GM23248 (cell line): ENCODE results near the gene VSTM5. TPM values are rescaled to one million over a fixed set of nuclear protein-coding genes. Genes with fewer than 3 reads are reported as not detected.

Experiments used
- DNase-seq: peaks from one replicate; pipeline ENCODE4 v3.0.0-alpha.2; 2015
- H2AFZ ChIP-seq: fragments of 200-600 bp; sonication (generic); 2 replicates; pipeline ENCODE4 v1.6.1; 2016; ENCODE audit warnings: antibody characterized with exemption
- H3F3A ChIP-seq: fragments of 200-600 bp; sonication (generic); 2 replicates; pipeline ENCODE4 v1.6.1; 2016; ENCODE audit warnings: mild to moderate bottlenecking, antibody characterized with exemption, mixed run types; ENCODE audit not compliant: insufficient read depth
- H3K27ac ChIP-seq: fragments of 200-600 bp; sonication (generic); 2 replicates; pipeline ENCODE4 v1.5.1; 2016; ENCODE audit warnings: mild to moderate bottlenecking
- H3K27me3 ChIP-seq: fragments of 200-600 bp; sonication (generic); replicated peaks from 2 replicates; pipeline ENCODE4 v1.6.1; 2016; ENCODE audit warnings: mild to moderate bottlenecking; ENCODE audit not compliant: insufficient read depth
- H3K36me3 ChIP-seq: fragments of 200-600 bp; sonication (generic); 2 replicates; pipeline ENCODE4 v1.6.1; 2016; ENCODE audit warnings: low read depth, mild to moderate bottlenecking
- H3K4me1 ChIP-seq: fragments of 200-600 bp; sonication (generic); 2 replicates; pipeline ENCODE4 v1.6.1; 2016; ENCODE audit warnings: mild to moderate bottlenecking; ENCODE audit not compliant: insufficient read depth
- H3K4me2 ChIP-seq: fragments of 200-600 bp; sonication (generic); one replicate; pipeline ENCODE4 v1.6.1; 2016; ENCODE audit warnings: mild to moderate bottlenecking; ENCODE audit not compliant: unreplicated experiment
- H3K4me3 ChIP-seq: fragments of 200-600 bp; sonication (generic); 2 replicates; pipeline ENCODE4 v1.5.1; 2016; ENCODE audit warnings: mild to moderate bottlenecking
- H3K79me2 ChIP-seq: fragments of 200-600 bp; sonication (generic); 2 replicates; pipeline ENCODE4 v1.6.1; 2016; ENCODE audit warnings: mild to moderate bottlenecking; ENCODE audit not compliant: insufficient read depth
- H3K9ac ChIP-seq: fragments of 200-600 bp; sonication (generic); 2 replicates; pipeline ENCODE4 v1.6.1; 2016; ENCODE audit warnings: mild to moderate bottlenecking
- H3K9me2 ChIP-seq: fragments of 200-600 bp; sonication (generic); 2 replicates; pipeline ENCODE4 v1.6.1; 2016; ENCODE audit warnings: mixed run types, mild to moderate bottlenecking, moderate library complexity; ENCODE audit not compliant: insufficient read depth
- H3K9me3 ChIP-seq: fragments of 200-600 bp; sonication (generic); one replicate; pipeline ENCODE4 v1.6.1; 2017; ENCODE audit warnings: low read depth
- H4K20me1 ChIP-seq: fragments of 200-600 bp; sonication (generic); 2 replicates; pipeline ENCODE4 v1.6.0; 2016; ENCODE audit not compliant: insufficient read depth
- EZH2 ChIP-seq: fragments of 200-600 bp; sonication (generic); IDR thresholded peaks from 2 replicates; pipeline ENCODE4 v1.6.1; 2018; ENCODE audit warnings: antibody characterized with exemption, mild to moderate bottlenecking; ENCODE audit not compliant: insufficient read depth, poor library complexity, severe bottlenecking
- EZH2phosphoT487 ChIP-seq: fragments of 200-600 bp; sonication (generic); IDR thresholded peaks from 2 replicates; pipeline ENCODE4 v1.6.1; 2018; ENCODE audit warnings: antibody characterized with exemption, moderate library complexity, mild to moderate bottlenecking, low read depth; ENCODE audit not compliant: insufficient read depth
- WGBS, 2 experiments: methylation state at CpG; one replicate each; pipeline ENCODE4 v1.1.6; 2015 to 2017; ENCODE audit warnings: low lambda C conversion rate in 2 of 2, low coverage in 1 of 2; ENCODE audit errors: missing lambda C conversion rate in 2 of 2; 5-methylcytosine and 5-hydroxymethylcytosine counted together
- in situ Hi-C: fragments of 300-500 bp; cut with MboI; formaldehyde crosslinking; loops from 2 replicates; pipeline ENCODE4 v1.15.0; 2020
- polyA plus RNA-seq: library from polyadenylated mRNA; unstranded; fragments of >200 nt; fragmentation: Nextera tagmentation; extraction: Ambion mirVana; gene quantifications from 2 replicates; pipeline ENCODE4 v1.2.1, GENCODE V29; 2016
- total RNA-seq: library from RNA; depleted of rRNA; stranded (reverse); fragments of >200 nt; shearing (Covaris generic); gene quantifications from 2 replicates; pipeline ENCODE4 v1.2.3, GENCODE V29; 2014

VSTM5 gene
- total and polyA plus RNA-seq, 2 experiments from 2014 or later: not detected

- Histone ChIP-seq H3F3A (no peaks in the 10 kb centered on the region), H3K79me2 (no peaks in the 10 kb centered on the region), H3K4me3 (no peak overlapping the region), H3K9me2 (no peaks in the 10 kb centered on the region), H3K4me2 (no peak overlapping the region), H3K4me1 (no peaks in the 10 kb centered on the region), H3K9me3 (no peaks in the 10 kb centered on the region), H3K27ac (no peak overlapping the region), H4K20me1 (no peaks in the 10 kb centered on the region), H3K36me3 (no peaks in the 10 kb centered on the region), H3K27me3 (no peaks in the 10 kb centered on the region), H3K9ac (no peak overlapping the region), H2AFZ (peak overlapping the region; percentile 39; the same call in 1 of the 2 replicates)
- TF ChIP-seq EZH2 (no peak), EZH2phosphoT487 (no peak)
- WGBS, 2 experiments: 19 to 27% methylated on average over 4 of the region's 4 CpGs
- in situ Hi-C loops: no loop called here
- DNase-seq: peak; percentile 11
Observed at GRCh38 chr11:93861808-93862207, 11.4 kb upstream of the VSTM5 start.

- in situ Hi-C loops: no loop called here
- no peaks in the 10 kb centered on the region for H3K36me3 ChIP-seq
- no peak overlapping the region for H3K4me2 ChIP-seq
- no peaks in the 10 kb centered on the region for H3K9me3 ChIP-seq
- no peaks in the 10 kb centered on the region for H3F3A ChIP-seq
- DNase-seq: peak; percentile 5
- no peaks in the 10 kb centered on the region for H3K4me1 ChIP-seq
- H3K79me2 ChIP-seq: no peaks in the 10 kb centered on the region
- TF ChIP-seq EZH2phosphoT487: no peak
- no peak overlapping the region for H3K9ac ChIP-seq
- H3K27me3 ChIP-seq: 0 out of 2 replicates have a peak, but pooled peaks cover 7% of the 10 kb centered on the region
- 19 to 28% methylated on average over 3 of the region's 3 CpGs for WGBS, 2 experiments
- no peak overlapping the region for H3K27ac ChIP-seq
- H4K20me1 ChIP-seq: no peaks in the 10 kb centered on the region
- H3K4me3 ChIP-seq: no peak overlapping the region
- no peak overlapping the region for H2AFZ ChIP-seq
- H3K9me2 ChIP-seq: no peaks in the 10 kb centered on the region
Observed at GRCh38 chr11:93858121-93858775, 7.8 kb upstream of the VSTM5 start.

- Histone ChIP-seq H3K4me2 (no peak overlapping the region), H3K4me3 (no peak overlapping the region), H4K20me1 (no peaks in the 10 kb centered on the region), H3K27ac (no peak overlapping the region), H3K9me3 (no peaks in the 10 kb centered on the region), H3K9me2 (no peaks in the 10 kb centered on the region), H3K36me3 (no peaks in the 10 kb centered on the region), H3K9ac (no peak overlapping the region), H3K79me2 (no peaks in the 10 kb centered on the region), H3K27me3 (0 out of 2 replicates have a peak, but pooled peaks cover 7% of the 10 kb centered on the region), H2AFZ (no peak overlapping the region), H3F3A (no peaks in the 10 kb centered on the region), H3K4me1 (no peaks in the 10 kb centered on the region)
- peak; percentile 40 for DNase-seq
- TF ChIP-seq EZH2 (no peak), EZH2phosphoT487 (no peak)
- 52 to 65% methylated on average over 3 of the region's 3 CpGs for WGBS, 2 experiments
- in situ Hi-C loops: no loop called here
Observed at GRCh38 chr11:93857413-93858120, 7.1 kb upstream of the VSTM5 start.

GRCh38 chr11:93852242-93852641, 1.8 kb upstream of the VSTM5 start:
- Histone ChIP-seq H3K9me3 (no peaks in the 10 kb centered on the region), H2AFZ (no peak overlapping the region)

More at GRCh38 chr11:93852242-93852641, 1.8 kb upstream of the VSTM5 start:
- in situ Hi-C loops: no loop called here
- no peak for DNase-seq
- no peak overlapping the region for H3K27ac ChIP-seq
- H3K9me2 ChIP-seq: no peaks in the 10 kb centered on the region
- 80 to 82% methylated on average over 5 of the region's 5 CpGs for WGBS, 2 experiments
- H3K36me3 ChIP-seq: no peaks in the 10 kb centered on the region
- H4K20me1 ChIP-seq: no peaks in the 10 kb centered on the region
- no peak overlapping the region for H3K9ac ChIP-seq
- TF ChIP-seq EZH2phosphoT487 (no peak), EZH2 (no peak)
- H3K4me2 ChIP-seq: no peak overlapping the region
- H3K4me3 ChIP-seq: no peak overlapping the region
- H3K27me3 ChIP-seq: 0 out of 2 replicates have a peak, but pooled peaks cover 7% of the 10 kb centered on the region
- H3F3A ChIP-seq: no peaks in the 10 kb centered on the region
- H3K79me2 ChIP-seq: no peaks in the 10 kb centered on the region
- H3K4me1 ChIP-seq: no peaks in the 10 kb centered on the region
